ENCODE measurements around the gene FAM219A.
"Not testable (repeated sequence)": the region's sequence is repeated elsewhere in the genome, so short reads cannot be mapped to it uniquely, and the experiment has no call there.

The FAM219A gene

GRCh38 chr9:34366365-34366764 is 92.0 kb downstream of the FAM219A start:
- no peak overlapping the region for H3K4me3 ChIP-seq (ENCODE audit: insufficient read depth, low read depth, low read length)
- no peaks in the 10 kb centered on the region for H3K27me3 ChIP-seq (ENCODE audit: control insufficient read depth, insufficient read depth, low read length, poor library complexity, severe bottlenecking)
- no peak overlapping the region for H3K27ac ChIP-seq (ENCODE audit: insufficient read depth, low read depth, low read length, poor library complexity, severe bottlenecking)
- H3K36me3 ChIP-seq (ENCODE audit: control insufficient read depth, insufficient read depth, low read length) = no peaks in the 10 kb centered on the region
- 88 to 100% methylated on average over 2 of the region's 2 CpGs for WGBS, 2 experiments
- peaks cover 24% of the 10 kb centered on the region for H3K4me1 ChIP-seq (ENCODE audit: control insufficient read depth, insufficient read depth, low read length)
- H3K9me3 ChIP-seq (ENCODE audit: control insufficient read depth, low read length) = no peaks in the 10 kb centered on the region

GRCh38 chr9:34365282-34365681 is 93.1 kb downstream of the FAM219A start:
- H3K36me3 ChIP-seq (ENCODE audit: control insufficient read depth, insufficient read depth, low read length) = no peaks in the 10 kb centered on the region
- 79 to 97% methylated on average over 2 of the region's 2 CpGs for WGBS, 2 experiments
- no peaks in the 10 kb centered on the region for H3K27me3 ChIP-seq (ENCODE audit: control insufficient read depth, insufficient read depth, low read length, poor library complexity, severe bottlenecking)
- H3K4me1 ChIP-seq (ENCODE audit: control insufficient read depth, insufficient read depth, low read length) = peaks cover 24% of the 10 kb centered on the region
- no peaks in the 10 kb centered on the region for H3K9me3 ChIP-seq (ENCODE audit: control insufficient read depth, low read length)
- no peak overlapping the region for H3K4me3 ChIP-seq (ENCODE audit: insufficient read depth, low read depth, low read length)
- no peak overlapping the region for H3K27ac ChIP-seq (ENCODE audit: insufficient read depth, low read depth, low read length, poor library complexity, severe bottlenecking)

- no peaks in the 10 kb centered on the region for H3K9me3 ChIP-seq (ENCODE audit: control insufficient read depth, low read length)
- H3K36me3 ChIP-seq (ENCODE audit: control insufficient read depth, insufficient read depth, low read length) = no peaks in the 10 kb centered on the region
- 6 to 9% methylated on average over 13 of the region's 13 CpGs for WGBS, 2 experiments
- H3K4me3 ChIP-seq (ENCODE audit: insufficient read depth, low read depth, low read length) = peak overlapping the region; percentile 15
- no peaks in the 10 kb centered on the region for H3K27me3 ChIP-seq (ENCODE audit: control insufficient read depth, insufficient read depth, low read length, poor library complexity, severe bottlenecking)
- H3K27ac ChIP-seq (ENCODE audit: insufficient read depth, low read depth, low read length, poor library complexity, severe bottlenecking) = peak overlapping the region; percentile 72
- peaks cover 24% of the 10 kb centered on the region for H3K4me1 ChIP-seq (ENCODE audit: control insufficient read depth, insufficient read depth, low read length)
These were observed 94.6 kb downstream of the FAM219A start for GRCh38 chr9:34363619-34364351.

DNA sequence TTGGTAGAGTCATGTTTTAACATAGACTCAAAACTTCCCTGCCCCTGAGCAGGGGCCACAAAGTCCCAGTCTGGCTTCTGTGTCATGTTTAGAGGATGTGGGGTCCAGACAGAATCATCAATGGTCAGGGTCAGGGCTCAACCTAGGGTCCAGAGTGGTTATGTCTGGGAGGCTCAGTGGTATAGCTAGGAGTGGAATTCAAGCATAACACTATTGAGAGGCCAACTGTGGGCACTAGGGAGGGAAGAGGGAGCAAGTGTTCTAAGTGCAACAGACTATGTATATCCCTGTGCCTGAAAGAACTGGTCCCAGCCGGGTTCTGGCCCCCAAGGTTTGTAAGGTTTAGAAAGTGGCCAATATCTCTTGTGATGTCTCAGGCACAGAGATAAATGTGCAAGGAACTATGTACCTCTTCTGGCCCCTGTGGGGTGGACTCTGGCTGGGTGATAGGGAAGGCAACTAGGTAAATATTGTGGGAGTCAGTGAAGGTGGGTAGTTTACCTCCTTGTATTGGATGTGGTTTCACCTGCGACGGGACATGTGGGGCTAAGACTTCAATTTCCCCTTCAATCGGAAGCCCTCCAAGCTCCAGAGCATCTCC is 95.7 kb downstream of the FAM219A start:
- no peak overlapping the region for H3K27ac ChIP-seq (ENCODE audit: insufficient read depth, low read depth, low read length, poor library complexity, severe bottlenecking)
- WGBS, 2 experiments = 87 to 90% methylated on average over 4 of the region's 4 CpGs
- H3K27me3 ChIP-seq (ENCODE audit: control insufficient read depth, insufficient read depth, low read length, poor library complexity, severe bottlenecking) = no peaks in the 10 kb centered on the region
- peaks cover 24% of the 10 kb centered on the region for H3K4me1 ChIP-seq (ENCODE audit: control insufficient read depth, insufficient read depth, low read length)
- H3K4me3 ChIP-seq (ENCODE audit: insufficient read depth, low read depth, low read length) = no peak overlapping the region
- H3K9me3 ChIP-seq (ENCODE audit: control insufficient read depth, low read length) = no peaks in the 10 kb centered on the region
- no peaks in the 10 kb centered on the region for H3K36me3 ChIP-seq (ENCODE audit: control insufficient read depth, insufficient read depth, low read length)

GRCh38 chr9:34352957-34353356 is 105.4 kb downstream of the FAM219A start:
- not testable (repeated sequence) for H3K9me3 ChIP-seq (ENCODE audit: control insufficient read depth, low read length); H3K36me3 ChIP-seq (ENCODE audit: control insufficient read depth, insufficient read depth, low read length); H3K27ac ChIP-seq (ENCODE audit: insufficient read depth, low read depth, low read length, poor library complexity, severe bottlenecking); H3K27me3 ChIP-seq (ENCODE audit: control insufficient read depth, insufficient read depth, low read length, poor library complexity, severe bottlenecking); H3K4me3 ChIP-seq (ENCODE audit: insufficient read depth, low read depth, low read length); H3K4me1 ChIP-seq (ENCODE audit: control insufficient read depth, insufficient read depth, low read length)
- 93 to 100% methylated on average over 1 of the region's 1 CpG for WGBS, 2 experiments

DNA sequence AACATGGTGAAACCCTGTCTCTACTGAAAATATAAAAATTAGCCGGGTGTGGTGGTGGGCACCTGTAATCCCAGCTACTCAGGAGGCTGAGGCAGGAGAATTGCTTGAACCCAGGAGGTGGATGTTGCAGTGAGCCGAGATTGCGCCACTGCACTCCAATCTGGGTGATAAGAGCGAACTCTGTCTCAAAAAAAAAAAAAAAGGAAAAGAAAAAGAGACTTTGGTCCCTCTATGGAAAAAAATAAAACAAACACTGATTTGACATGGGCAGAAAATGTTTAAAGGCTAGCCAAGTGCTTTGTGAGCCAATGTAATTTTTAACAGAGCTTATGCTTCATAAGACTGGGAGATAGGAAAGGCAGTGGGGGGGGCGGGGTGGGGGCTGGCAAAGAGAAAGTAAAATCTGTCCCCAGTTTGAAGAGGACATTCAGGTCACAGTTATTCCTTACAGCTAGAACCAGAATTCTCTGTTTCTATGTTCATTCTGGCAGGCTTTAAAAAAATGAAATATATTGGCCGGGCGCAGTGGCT is 106.2 kb downstream of the FAM219A start:
- not testable (repeated sequence) for H3K4me1 ChIP-seq (ENCODE audit: control insufficient read depth, insufficient read depth, low read length); H3K4me3 ChIP-seq (ENCODE audit: insufficient read depth, low read depth, low read length); H3K27me3 ChIP-seq (ENCODE audit: control insufficient read depth, insufficient read depth, low read length, poor library complexity, severe bottlenecking); H3K9me3 ChIP-seq (ENCODE audit: control insufficient read depth, low read length); H3K27ac ChIP-seq (ENCODE audit: insufficient read depth, low read depth, low read length, poor library complexity, severe bottlenecking); H3K36me3 ChIP-seq (ENCODE audit: control insufficient read depth, insufficient read depth, low read length)
- 88 to 94% methylated on average over 7 of the region's 7 CpGs for WGBS, 2 experiments

GRCh38 chr9:34349324-34349723 is 109.0 kb downstream of the FAM219A start:
- H3K9me3 ChIP-seq (ENCODE audit: control insufficient read depth, low read length) = no peaks in the 10 kb centered on the region
- WGBS, 2 experiments = 95 to 97% methylated on average over 3 of the region's 3 CpGs
- H3K27ac ChIP-seq (ENCODE audit: insufficient read depth, low read depth, low read length, poor library complexity, severe bottlenecking) = no peak overlapping the region
- H3K4me3 ChIP-seq (ENCODE audit: insufficient read depth, low read depth, low read length) = no peak overlapping the region
- no peaks in the 10 kb centered on the region for H3K36me3 ChIP-seq (ENCODE audit: control insufficient read depth, insufficient read depth, low read length)
- H3K4me1 ChIP-seq (ENCODE audit: control insufficient read depth, insufficient read depth, low read length) = no peaks in the 10 kb centered on the region
- no peaks in the 10 kb centered on the region for H3K27me3 ChIP-seq (ENCODE audit: control insufficient read depth, insufficient read depth, low read length, poor library complexity, severe bottlenecking)

All from ectodermal cell (in vitro differentiated cells).